ENCODE data around the gene CCN2. TPM values are rescaled to one million over a fixed set of nuclear protein-coding genes. Genes with fewer than 3 reads are reported as not detected.

CCN2 gene
- total RNA-seq, 4 donors from 2014 or later: 8.9 to 110 (median 25.9) TPM

GRCh38 chr6:131937703-131938631, 13.2 kb downstream of the CCN2 start:
- Histone ChIP-seq H3K4me1 (no peaks in the 10 kb centered on the region), H3K9me3 (no peaks in the 10 kb centered on the region), H3K27ac (peak overlapping the region in 2 of 4 donors; percentile 7 to 49), H3K4me3 (no peak overlapping the region), H3K27me3 (no peaks in the 10 kb centered on the region), H3K36me3 (no peaks in the 10 kb centered on the region)
- WGBS, 2 donors: 76 to 81% methylated on average over 8 of the region's 8 CpGs
- intact Hi-C loops (cut with DNase I): no loop called here
- no peak for TF ChIP-seq POLR2A (IDR thresholded peaks at IDR 0.05)
- TF ChIP-seq, protein P1, sequence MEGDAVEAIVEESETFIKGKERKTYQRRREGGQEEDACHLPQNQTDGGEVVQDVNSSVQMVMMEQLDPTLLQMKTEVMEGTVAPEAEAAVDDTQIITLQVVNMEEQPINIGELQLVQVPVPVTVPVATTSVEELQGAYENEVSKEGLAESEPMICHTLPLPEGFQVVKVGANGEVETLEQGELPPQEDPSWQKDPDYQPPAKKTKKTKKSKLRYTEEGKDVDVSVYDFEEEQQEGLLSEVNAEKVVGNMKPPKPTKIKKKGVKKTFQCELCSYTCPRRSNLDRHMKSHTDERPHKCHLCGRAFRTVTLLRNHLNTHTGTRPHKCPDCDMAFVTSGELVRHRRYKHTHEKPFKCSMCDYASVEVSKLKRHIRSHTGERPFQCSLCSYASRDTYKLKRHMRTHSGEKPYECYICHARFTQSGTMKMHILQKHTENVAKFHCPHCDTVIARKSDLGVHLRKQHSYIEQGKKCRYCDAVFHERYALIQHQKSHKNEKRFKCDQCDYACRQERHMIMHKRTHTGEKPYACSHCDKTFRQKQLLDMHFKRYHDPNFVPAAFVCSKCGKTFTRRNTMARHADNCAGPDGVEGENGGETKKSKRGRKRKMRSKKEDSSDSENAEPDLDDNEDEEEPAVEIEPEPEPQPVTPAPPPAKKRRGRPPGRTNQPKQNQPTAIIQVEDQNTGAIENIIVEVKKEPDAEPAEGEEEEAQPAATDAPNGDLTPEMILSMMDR (IDR thresholded peaks at IDR 0.05): no peak
- DNase-seq: no peak

- no peak for DNase-seq
- Histone ChIP-seq H3K4me3 (no peak overlapping the region), H3K27me3 (no peaks in the 10 kb centered on the region), H3K36me3 (no peaks in the 10 kb centered on the region), H3K27ac (peak overlapping the region in 1 of 4 donors; percentile 49), H3K4me1 (no peaks in the 10 kb centered on the region), H3K9me3 (no peaks in the 10 kb centered on the region)
- WGBS, 2 donors: 34 to 41% methylated on average over 2 of the region's 2 CpGs
- TF ChIP-seq, protein P1 (IDR thresholded peaks at IDR 0.05): no peak
- TF ChIP-seq POLR2A (IDR thresholded peaks at IDR 0.05): no peak
- intact Hi-C loops (cut with DNase I): no loop called here
Measured at GRCh38 chr6:131937226-131937625, 13.9 kb downstream of the CCN2 start.

- 78% methylated on average over 4 of the region's 4 CpGs for WGBS, 2 donors
- Histone ChIP-seq H3K4me1 (no peaks in the 10 kb centered on the region), H3K4me3 (no peak overlapping the region), H3K36me3 (no peaks in the 10 kb centered on the region), H3K9me3 (no peaks in the 10 kb centered on the region), H3K27ac (no peak overlapping the region), H3K27me3 (no peaks in the 10 kb centered on the region)
- TF ChIP-seq, protein P1 (IDR thresholded peaks at IDR 0.05): no peak
- TF ChIP-seq POLR2A (IDR thresholded peaks at IDR 0.05): no peak
- no peak for DNase-seq
- intact Hi-C loops (cut with DNase I): no loop called here
Measured at GRCh38 chr6:131936156-131936555, 15.0 kb downstream of the CCN2 start.

- TF ChIP-seq, protein P1 (IDR thresholded peaks at IDR 0.05): no peak
- no peak for TF ChIP-seq POLR2A (IDR thresholded peaks at IDR 0.05)
- 59 to 71% methylated on average over 2 of the region's 2 CpGs for WGBS, 2 donors
- intact Hi-C loops (cut with DNase I): no loop called here
- Histone ChIP-seq H3K4me3 (no peak overlapping the region), H3K9me3 (no peaks in the 10 kb centered on the region), H3K36me3 (no peaks in the 10 kb centered on the region), H3K27me3 (no peaks in the 10 kb centered on the region), H3K4me1 (no peaks in the 10 kb centered on the region), H3K27ac (no peak overlapping the region)
- no peak for DNase-seq
Measured at GRCh38 chr6:131931063-131931750, 20.0 kb downstream of the CCN2 start.

GRCh38 chr6:131929976-131930375, 21.2 kb downstream of the CCN2 start:
- H3K27me3 ChIP-seq: no peaks in the 10 kb centered on the region
- no peak for DNase-seq
- H3K36me3 ChIP-seq: no peaks in the 10 kb centered on the region
- no peaks in the 10 kb centered on the region for H3K4me1 ChIP-seq
- 81 to 94% methylated on average over 1 of the region's 1 CpG for WGBS, 2 donors
- TF ChIP-seq, protein P1 (IDR thresholded peaks at IDR 0.05): no peak
- TF ChIP-seq POLR2A (IDR thresholded peaks at IDR 0.05): no peak
- intact Hi-C loops (cut with DNase I): loop anchor here (10.0 kb wide), 1 partner anchor 295 kb away; no protein-coding TSS in a partner anchor
- no peaks in the 10 kb centered on the region for H3K9me3 ChIP-seq
- H3K4me3 ChIP-seq: no peak overlapping the region
- H3K27ac ChIP-seq: no peak overlapping the region
